ENCODE results near the gene TOLLIP.

DNA sequence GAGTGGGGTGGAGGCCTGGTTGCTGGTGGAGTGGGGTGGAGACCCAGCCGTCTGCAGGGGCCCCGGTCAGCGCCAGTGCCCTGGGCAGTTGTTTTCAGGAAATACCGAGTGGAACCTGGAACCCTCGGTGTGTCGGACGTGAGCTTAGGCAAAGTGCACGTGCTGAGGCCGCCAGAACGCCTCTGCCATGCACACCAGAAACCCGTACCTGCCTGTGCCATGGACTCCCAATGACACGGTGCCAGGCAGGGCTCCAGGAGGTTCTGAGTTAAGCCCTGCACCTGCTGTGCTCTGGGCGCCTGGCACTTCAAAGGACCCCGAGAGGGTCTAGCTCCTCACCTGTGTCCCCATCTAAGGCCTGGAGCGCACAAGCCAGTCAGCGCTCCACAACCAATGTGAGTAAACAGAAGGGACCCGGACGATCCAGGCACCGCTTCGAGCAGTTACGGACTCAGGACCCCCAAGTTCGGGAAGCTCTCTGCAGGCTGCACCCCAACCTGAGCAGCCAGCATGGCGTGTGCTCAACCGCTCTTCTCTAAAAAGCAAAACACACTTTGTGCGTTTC lies 12.3 kb downstream of the TOLLIP start:
- TF ChIP-seq POLR2A (IDR thresholded peaks at IDR 0.05; ENCODE audit: low read depth, low read length) (no peak), TAF1 (IDR thresholded peaks at IDR 0.05; ENCODE audit: borderline replicate concordance, low read depth, low read length) (no peak)
